K562 (cell line): Measurements from ENCODE around the gene MAN1A1. TPM values are rescaled to one million over a fixed set of nuclear protein-coding genes. Genes with fewer than 3 reads are reported as not detected.

Source experiments
- ATAC-seq: fragments of 200-7000 bp; cut with Tn5 transposase; 3 replicates; pipeline ENCODE4 v1.9.1; 2020; ENCODE audit warnings: moderate library complexity
- BruUV-seq: library from RNA; stranded (reverse); fragments of 400-500 nt; replicated peaks from 2 replicates; lab custom pipeline; 2021; lab: Mats Ljungman, UMichigan
- CTCF ChIA-PET: fragments of 300-600 bp; formaldehyde crosslinking; extraction: SDS; loops from one replicate; lab custom pipeline; 2021; ENCODE audit warnings: low intra/inter-chr PET ratio; lab: Yijun Ruan, JAX
- POLR2A ChIA-PET: fragments of 300-600, 350-650 bp; sonication (Branson Sonifier 250); formaldehyde crosslinking; extraction: SDS; loops from one replicate; lab custom pipeline; 2021; ENCODE audit warnings: antibody characterized with exemption, inconsistent platforms; lab: Yijun Ruan, JAX
- DNase-seq, 4 experiments: peaks; one replicate each; pipeline versions ENCODE4 v3.0.0 to v3.0.0-alpha.2; 2011 to 2018; ENCODE audit warnings: low spot score in 3 of 4, mixed read lengths in 3 of 4; ENCODE audit errors: extremely low read depth in 1 of 4
- FAIRE-seq: peaks from 2 replicates; lab custom pipeline; 2011; peaks lifted over from hg19 to GRCh38; lab: Jason Lieb, UNC
- H2AFZ ChIP-seq: 2 replicates; pipeline ENCODE4 v1.6.0; 2011; ENCODE audit warnings: low read depth, low read length, control low read depth, inconsistent platforms
- H3K27ac ChIP-seq: fragments of 200-600 bp; 3 replicates; pipeline ENCODE4 v1.8.0; 2011; ENCODE audit warnings: low read depth, mild to moderate bottlenecking, control low read depth, inconsistent platforms, low read length, moderate library complexity, mixed read lengths; ENCODE audit errors: extremely low read depth
- H3K27me3 ChIP-seq, 2 experiments: fragments of 300-600 bp in 1 of 2; 2 replicates in 1 of 2; 3 replicates in 1 of 2; pipeline versions ENCODE4 v1.6.0 to v1.8.0; 2011; ENCODE audit warnings: inconsistent platforms in 2 of 2, low read length in 2 of 2, mild to moderate bottlenecking in 1 of 2, mixed read lengths in 1 of 2, moderate library complexity in 1 of 2; ENCODE audit not compliant: control insufficient read depth in 2 of 2, insufficient read depth in 2 of 2
- H3K36me3 ChIP-seq: fragments of 300-600 bp; 3 replicates; pipeline ENCODE4 v1.8.0; 2011; ENCODE audit warnings: mild to moderate bottlenecking, low read length, inconsistent platforms; ENCODE audit not compliant: control insufficient read depth, insufficient read depth
- H3K4me1 ChIP-seq, 2 experiments: fragments of 200-600 bp in 1 of 2; replicated peaks in 1 of 2; 2 replicates in 1 of 2; 3 replicates in 1 of 2; pipeline versions ENCODE4 v1.5.1 to v1.8.0; 2011; ENCODE audit warnings: inconsistent platforms in 2 of 2, low read length in 2 of 2, mild to moderate bottlenecking in 1 of 2, mixed read lengths in 1 of 2, moderate library complexity in 1 of 2; ENCODE audit not compliant: control insufficient read depth in 2 of 2, insufficient read depth in 2 of 2
- H3K4me2 ChIP-seq: 2 replicates; pipeline ENCODE4 v1.6.1; 2011; ENCODE audit warnings: low read length, control low read depth, inconsistent platforms, mixed read lengths; ENCODE audit not compliant: insufficient read depth
- H3K4me3 ChIP-seq: fragments of 200-600 bp; sonication (generic), shearing (Covaris generic); 2 replicates; pipeline ENCODE4 v1.5.1; 2016; ENCODE audit warnings: control low read depth, inconsistent platforms
- H3K79me2 ChIP-seq: fragments of 200-600 bp; 3 replicates; pipeline ENCODE4 v1.8.0; 2011; ENCODE audit warnings: low read length, inconsistent platforms; ENCODE audit not compliant: control insufficient read depth, insufficient read depth
- H3K9ac ChIP-seq, 2 experiments: 2 replicates each; pipeline versions ENCODE4 v1.6.0 to v1.6.1; 2011; ENCODE audit warnings: low read depth in 2 of 2, low read length in 2 of 2, control low read depth in 1 of 2, inconsistent platforms in 1 of 2, mild to moderate bottlenecking in 1 of 2, mixed read lengths in 1 of 2; ENCODE audit not compliant: insufficient read depth in 1 of 2
- H3K9me1 ChIP-seq: one replicate; pipeline ENCODE4 v1.6.0; 2011; ENCODE audit warnings: inconsistent platforms, mild to moderate bottlenecking, low read length, moderate library complexity; ENCODE audit not compliant: control insufficient read depth, insufficient read depth
- H3K9me3 ChIP-seq: replicated peaks from 2 replicates; pipeline ENCODE4 v1.5.1; 2011; ENCODE audit warnings: low read depth, low read length, inconsistent platforms; ENCODE audit not compliant: control insufficient read depth, insufficient read depth
- H4K20me1 ChIP-seq: replicated peaks from 2 replicates; pipeline ENCODE4 v1.6.1; 2011; ENCODE audit warnings: low read length, inconsistent platforms, mixed read lengths; ENCODE audit not compliant: control insufficient read depth, insufficient read depth
- FOS ChIP-seq: IDR thresholded peaks from 3 replicates; pipeline ENCODE4 v1.6.1; 2011; ENCODE audit not compliant: insufficient read length; ENCODE audit errors: extremely low read depth
- HNRNPLL ChIP-seq: fragments of 200-400 bp; formaldehyde crosslinking; IDR thresholded peaks from 2 replicates; pipeline ENCODE4 v1.6.1; 2017; ENCODE audit warnings: low read length, low read depth, mild to moderate bottlenecking; ENCODE audit not compliant: poor library complexity, severe bottlenecking
- ILK ChIP-seq: fragments of 450-650 bp; IDR thresholded peaks from 2 replicates; pipeline ENCODE4 v1.6.1; 2016; ENCODE audit warnings: missing genetic modification characterization, low read depth, mild to moderate bottlenecking, missing compliant biosample characterization, moderate library complexity, borderline replicate concordance
- SETDB1 ChIP-seq: IDR thresholded peaks from one replicate; pipeline ENCODE4 v1.6.1; 2012; ENCODE audit warnings: low read length, control low read depth, inconsistent platforms
- SUPT5H ChIP-seq: fragments of 450-650 bp; IDR thresholded peaks from 2 replicates; pipeline ENCODE4 v1.6.1; 2016
- WGBS: fragments of 100-300 bp; shearing (Covaris generic); methylation state at CpG from one replicate; pipeline ENCODE4 v1.1.6; 2016; ENCODE audit warnings: low coverage, mixed read lengths; ENCODE audit not compliant: insufficient coverage; ENCODE audit errors: missing lambda C conversion rate; 5-methylcytosine and 5-hydroxymethylcytosine counted together
- in situ Hi-C: fragments of 300-500 bp; cut with MboI; formaldehyde crosslinking; loops from 4 replicates; pipeline ENCODE4 v1.15.0; 2018; ENCODE audit warnings: inconsistent platforms, mixed read lengths
- intact Hi-C: fragments of 100-400 bp; cut with micrococcal nuclease; formaldehyde crosslinking; loops from 2 replicates; pipeline ENCODE4 v1.14.2; 2022
- polyA plus RNA-seq, 8 experiments: library from polyadenylated mRNA; depleted of rRNA in 4 of 8; stranded (reverse) in 5 of 8; unstranded in 3 of 8; fragments of >200 nt; fragmentation: Nextera tagmentation in 2 of 8; fragmentation: Illumina TruSeq in 1 of 8; extraction: Ambion mirVana in 2 of 8; extraction: Trizol in 1 of 8; gene quantifications; 2 replicates each; pipeline versions ENCODE4 v1.2.1 to v1.2.3, GENCODE V29; 2011 to 2014; ENCODE audit warnings: inconsistent platforms in 1 of 8, missing spikeins in 1 of 8
- total RNA-seq, 7 experiments: library from RNA; depleted of rRNA in 6 of 7; stranded (reverse); fragments of >200 nt in 6 of 7; fragmentation: Illumina TruSeq in 2 of 7; extraction: Trizol in 2 of 7; gene quantifications; 2 replicates each; pipeline versions ENCODE4 v1.2.1 to v1.2.3, GENCODE V29; 2011 to 2021; ENCODE audit warnings: low replicate concordance in 1 of 7
- TF ChIP-seq, protein P1 (sequence below): sonication (generic); formaldehyde crosslinking; IDR thresholded peaks from 2 replicates; pipeline ENCODE4 v1.8.0; 2023; ENCODE audit warnings: missing genetic modification reagents, mild to moderate bottlenecking, borderline replicate concordance

Gene MAN1A1
- total and polyA plus RNA-seq, 9 of the 15 experiments (the other 6 are each of a cell fraction or from before 2014, with no cell fraction given): 24.5 to 78.4 (median 59.7) TPM

DNA sequence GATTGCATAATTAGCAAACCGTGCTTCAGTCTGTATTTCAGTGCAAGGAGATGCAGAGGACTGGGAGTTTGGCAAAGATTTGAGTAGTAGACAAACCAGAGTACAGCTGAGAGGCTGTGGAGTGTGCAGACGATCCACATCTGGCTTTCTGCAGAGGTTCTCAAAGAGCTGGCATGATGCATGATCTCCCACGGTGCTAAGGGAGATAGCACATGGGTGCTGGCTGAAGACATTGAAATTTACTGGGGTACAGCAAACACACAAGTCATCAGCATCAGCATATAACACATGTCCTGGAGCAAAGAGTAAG lies 192.1 kb downstream of the MAN1A1 start:
- no peak overlapping the region; the same call in 1 of the 2 replicates for H2AFZ ChIP-seq
- WGBS: 36% methylated on average over 3 of the region's 3 CpGs
- no peaks in the 10 kb centered on the region for H4K20me1 ChIP-seq
- DNase-seq (no peak), FAIRE-seq (no peak)
- in situ Hi-C loops (no loop called here), intact Hi-C loops (no loop called here)
- H3K79me2 ChIP-seq: no peaks in the 10 kb centered on the region
- no peak overlapping the region for H3K27ac ChIP-seq
- H3K27me3 ChIP-seq: no peaks in the 10 kb centered on the region
- H3K4me2 ChIP-seq: no peak overlapping the region
- H3K9me3 ChIP-seq: no peaks in the 10 kb centered on the region
- no peaks in the 10 kb centered on the region for H3K36me3 ChIP-seq
- CTCF ChIA-PET: no interaction called here
- no peak overlapping the region for H3K9ac ChIP-seq
- no peak overlapping the region for H3K4me3 ChIP-seq
- TF ChIP-seq ILK: no peak
- TF ChIP-seq, all 486 proteins: peak for 0
- Histone ChIP-seq H3K9me1 (no peaks in the 10 kb centered on the region), H3K4me1 (peaks cover 0 to 3% of the 10 kb centered on the region in 2 experiments; a peak in 2 of 5 replicates)
- POLR2A ChIA-PET: interaction anchor here (0.6 kb wide), 1 partner anchor 877 kb away, joined by 3 read pairs; no protein-coding TSS in a partner anchor
- no TSS peak for BruUV-seq
- ATAC-seq: no peak

DNA sequence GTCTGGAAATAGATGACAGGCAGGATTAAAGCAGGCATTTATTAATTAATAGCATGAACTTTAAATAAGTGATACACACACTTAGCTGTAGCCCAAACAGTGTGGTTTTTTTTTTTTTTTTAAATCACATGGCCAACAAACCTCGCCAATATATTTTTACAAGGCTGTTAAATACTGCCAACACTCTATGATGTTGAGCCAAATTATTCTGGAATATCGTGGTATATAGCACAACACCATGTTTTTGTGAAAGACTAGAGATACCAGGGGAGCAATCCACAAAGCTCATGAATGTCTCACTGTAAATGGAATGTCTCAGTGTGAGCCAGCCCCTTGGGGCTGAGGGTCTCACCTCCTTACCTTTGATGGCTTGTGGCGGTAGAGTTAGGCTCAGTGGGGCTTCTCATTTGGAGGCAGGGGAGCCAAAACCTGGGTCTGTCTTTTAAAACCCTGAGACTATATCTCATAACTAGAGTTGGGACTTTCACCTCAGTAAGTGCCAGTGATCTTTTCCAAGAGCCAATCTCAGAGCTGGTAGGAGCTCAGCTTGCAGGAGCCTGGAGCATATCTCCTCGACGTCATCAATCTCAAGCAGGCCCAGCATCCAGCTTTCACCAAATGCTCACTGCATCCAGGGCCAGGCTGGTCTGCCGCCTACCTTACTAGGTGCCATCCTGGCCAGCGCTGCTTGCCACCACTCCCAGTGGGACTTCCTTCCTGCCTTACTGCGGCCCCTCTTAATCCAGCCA lies 192.6 kb downstream of the MAN1A1 start:
- Histone ChIP-seq H3K4me2 (no peak overlapping the region), H3K9ac (no peak overlapping the region), H3K9me3 (no peaks in the 10 kb centered on the region), H3K9me1 (no peaks in the 10 kb centered on the region), H3K79me2 (no peaks in the 10 kb centered on the region), H3K4me3 (no peak overlapping the region), H2AFZ (no peak overlapping the region), H4K20me1 (no peaks in the 10 kb centered on the region), H3K27me3 (no peaks in the 10 kb centered on the region), H3K4me1 (peaks cover 0 to 3% of the 10 kb centered on the region in 2 experiments; a peak in 2 of 5 replicates), H3K27ac (no peak overlapping the region), H3K36me3 (no peaks in the 10 kb centered on the region)
- ATAC-seq (no peak), DNase-seq (no peak), FAIRE-seq (no peak)
- CTCF ChIA-PET: no interaction called here
- no peak for TF ChIP-seq HNRNPLL
- TF ChIP-seq, protein P1, sequence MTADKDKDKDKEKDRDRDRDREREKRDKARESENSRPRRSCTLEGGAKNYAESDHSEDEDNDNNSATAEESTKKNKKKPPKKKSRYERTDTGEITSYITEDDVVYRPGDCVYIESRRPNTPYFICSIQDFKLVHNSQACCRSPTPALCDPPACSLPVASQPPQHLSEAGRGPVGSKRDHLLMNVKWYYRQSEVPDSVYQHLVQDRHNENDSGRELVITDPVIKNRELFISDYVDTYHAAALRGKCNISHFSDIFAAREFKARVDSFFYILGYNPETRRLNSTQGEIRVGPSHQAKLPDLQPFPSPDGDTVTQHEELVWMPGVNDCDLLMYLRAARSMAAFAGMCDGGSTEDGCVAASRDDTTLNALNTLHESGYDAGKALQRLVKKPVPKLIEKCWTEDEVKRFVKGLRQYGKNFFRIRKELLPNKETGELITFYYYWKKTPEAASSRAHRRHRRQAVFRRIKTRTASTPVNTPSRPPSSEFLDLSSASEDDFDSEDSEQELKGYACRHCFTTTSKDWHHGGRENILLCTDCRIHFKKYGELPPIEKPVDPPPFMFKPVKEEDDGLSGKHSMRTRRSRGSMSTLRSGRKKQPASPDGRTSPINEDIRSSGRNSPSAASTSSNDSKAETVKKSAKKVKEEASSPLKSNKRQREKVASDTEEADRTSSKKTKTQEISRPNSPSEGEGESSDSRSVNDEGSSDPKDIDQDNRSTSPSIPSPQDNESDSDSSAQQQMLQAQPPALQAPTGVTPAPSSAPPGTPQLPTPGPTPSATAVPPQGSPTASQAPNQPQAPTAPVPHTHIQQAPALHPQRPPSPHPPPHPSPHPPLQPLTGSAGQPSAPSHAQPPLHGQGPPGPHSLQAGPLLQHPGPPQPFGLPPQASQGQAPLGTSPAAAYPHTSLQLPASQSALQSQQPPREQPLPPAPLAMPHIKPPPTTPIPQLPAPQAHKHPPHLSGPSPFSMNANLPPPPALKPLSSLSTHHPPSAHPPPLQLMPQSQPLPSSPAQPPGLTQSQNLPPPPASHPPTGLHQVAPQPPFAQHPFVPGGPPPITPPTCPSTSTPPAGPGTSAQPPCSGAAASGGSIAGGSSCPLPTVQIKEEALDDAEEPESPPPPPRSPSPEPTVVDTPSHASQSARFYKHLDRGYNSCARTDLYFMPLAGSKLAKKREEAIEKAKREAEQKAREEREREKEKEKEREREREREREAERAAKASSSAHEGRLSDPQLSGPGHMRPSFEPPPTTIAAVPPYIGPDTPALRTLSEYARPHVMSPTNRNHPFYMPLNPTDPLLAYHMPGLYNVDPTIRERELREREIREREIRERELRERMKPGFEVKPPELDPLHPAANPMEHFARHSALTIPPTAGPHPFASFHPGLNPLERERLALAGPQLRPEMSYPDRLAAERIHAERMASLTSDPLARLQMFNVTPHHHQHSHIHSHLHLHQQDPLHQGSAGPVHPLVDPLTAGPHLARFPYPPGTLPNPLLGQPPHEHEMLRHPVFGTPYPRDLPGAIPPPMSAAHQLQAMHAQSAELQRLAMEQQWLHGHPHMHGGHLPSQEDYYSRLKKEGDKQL (CRISPR knock-in tag): no peak
- TF ChIP-seq SUPT5H: no peak
- no peak for TF ChIP-seq SETDB1
- no peak for TF ChIP-seq FOS
- intact Hi-C loops: no loop called here
- BruUV-seq: no TSS peak
- WGBS: 52% methylated on average over 8 of the region's 8 CpGs
- POLR2A ChIA-PET: interaction anchor here (0.6 kb wide), 2 partner anchors 329 to 878 kb away, joined by 3 to 5 read pairs; no protein-coding TSS in a partner anchor
- in situ Hi-C loops: no loop called here
